HepG2 (cell line): Measurements from ENCODE around the gene RBBP8NL. TPM values are rescaled to one million over a fixed set of nuclear protein-coding genes. Genes with fewer than 3 reads are reported as not detected.

Experiments
- AHR ChIP-seq: IDR thresholded peaks from 2 replicates; pipeline ENCODE4 v1.6.1; 2018; ENCODE audit warnings: missing genetic modification reagents, missing compliant biosample characterization
- DR1 ChIP-seq: sonication (generic); formaldehyde crosslinking; IDR thresholded peaks from 2 replicates; pipeline ENCODE4 v1.8.0; 2021; ENCODE audit warnings: mild to moderate bottlenecking, missing genetic modification reagents, inconsistent platforms
- FUBP1 ChIP-seq: sonication (generic); formaldehyde crosslinking; IDR thresholded peaks from 2 replicates; pipeline ENCODE4 v1.5.1; 2020; ENCODE audit warnings: missing genetic modification reagents, mild to moderate bottlenecking, borderline replicate concordance
- KMT2B ChIP-seq: IDR thresholded peaks from 2 replicates; pipeline ENCODE4 v1.6.1; 2016; ENCODE audit warnings: missing genetic modification reagents, missing compliant biosample characterization
- SNAPC4 ChIP-seq: sonication (generic); formaldehyde crosslinking; IDR thresholded peaks from 2 replicates; pipeline ENCODE4 v1.4.0; 2020; ENCODE audit warnings: mild to moderate bottlenecking, missing genetic modification reagents
- ZBTB3 ChIP-seq: sonication (generic); formaldehyde crosslinking; IDR thresholded peaks from 2 replicates; pipeline ENCODE4 v1.4.0; 2020; ENCODE audit warnings: low read depth, mild to moderate bottlenecking, moderate library complexity, missing genetic modification reagents, borderline replicate concordance
- ZBTB38 ChIP-seq: sonication (generic); formaldehyde crosslinking; IDR thresholded peaks from 2 replicates; pipeline ENCODE4 v1.5.1; 2020; ENCODE audit warnings: mild to moderate bottlenecking, missing genetic modification reagents
- ZFY ChIP-seq: sonication (generic); formaldehyde crosslinking; IDR thresholded peaks from 2 replicates; pipeline ENCODE4 v1.4.0; 2020; ENCODE audit warnings: missing genetic modification reagents
- ZKSCAN8 ChIP-seq: IDR thresholded peaks from 2 replicates; pipeline ENCODE4 v1.6.1; 2016; ENCODE audit warnings: borderline replicate concordance, missing genetic modification reagents, missing compliant biosample characterization
- ZNF142 ChIP-seq: sonication (generic); formaldehyde crosslinking; IDR thresholded peaks from 2 replicates; pipeline ENCODE4 v1.4.0; 2020; ENCODE audit warnings: missing genetic modification reagents
- ZNF431 ChIP-seq: sonication (generic); formaldehyde crosslinking; IDR thresholded peaks from 2 replicates; pipeline ENCODE4 v1.9.0; 2022; ENCODE audit warnings: missing genetic modification reagents, low read depth, mild to moderate bottlenecking, borderline replicate concordance
- ZNF446 ChIP-seq: sonication (generic); formaldehyde crosslinking; IDR thresholded peaks from 2 replicates; pipeline ENCODE4 v1.5.0; 2020; ENCODE audit warnings: mild to moderate bottlenecking, missing genetic modification reagents
- ZNF614 ChIP-seq: IDR thresholded peaks from 2 replicates; pipeline ENCODE4 v1.6.1; 2018; ENCODE audit warnings: missing biosample characterization, missing genetic modification reagents, inconsistent platforms, borderline replicate concordance
- ZNF724P ChIP-seq: sonication (generic); formaldehyde crosslinking; IDR thresholded peaks from 2 replicates; pipeline ENCODE4 v1.8.0; 2022; ENCODE audit warnings: missing genetic modification reagents, borderline replicate concordance
- ZNF775 ChIP-seq: sonication (generic); formaldehyde crosslinking; IDR thresholded peaks from 2 replicates; pipeline ENCODE4 v1.4.0; 2020; ENCODE audit warnings: missing genetic modification reagents, mild to moderate bottlenecking, moderate library complexity, borderline replicate concordance
- ZNF782 ChIP-seq: sonication (generic); formaldehyde crosslinking; IDR thresholded peaks from 2 replicates; pipeline ENCODE4 v1.4.0; 2020; ENCODE audit warnings: missing genetic modification reagents, mild to moderate bottlenecking, borderline replicate concordance
- polyA plus RNA-seq, 8 experiments: library from polyadenylated mRNA; depleted of rRNA in 3 of 8; stranded (reverse) in 7 of 8; unstranded in 1 of 8; fragments of >200 nt; fragmentation: Illumina TruSeq in 4 of 8; extraction: Trizol in 4 of 8; gene quantifications; 2 replicates each; pipeline versions ENCODE4 v1.2.1 to v1.2.3, GENCODE V29; 2011 to 2016; ENCODE audit warnings: low read depth in 4 of 8, missing spikeins in 1 of 8, mixed read lengths in 1 of 8; ENCODE audit not compliant: insufficient read depth in 1 of 8
- total RNA-seq, 5 experiments: library from RNA; depleted of rRNA; stranded (reverse); fragments of >200 nt; fragmentation: Illumina TruSeq; extraction: Trizol; gene quantifications; 2 replicates each; pipeline ENCODE4 v1.2.3, GENCODE V29; 2016; ENCODE audit warnings: low read depth in 1 of 5

Gene RBBP8NL
- total and polyA plus RNA-seq, 2 of the 13 experiments (the other 11 are each of a cell fraction or from before 2014, with no cell fraction given), result 0.69 to 0.86 TPM

GRCh38 chr20:62411479-62412193 lies 15.7 kb downstream of the RBBP8NL start (continued):
- TF ChIP-seq ZNF142 (CRISPR knock-in tag), result no peak
- TF ChIP-seq AHR (CRISPR knock-in tag), result no peak
- TF ChIP-seq ZBTB38 (CRISPR knock-in tag), result no peak
- TF ChIP-seq ZBTB3 (CRISPR knock-in tag), result no peak
- TF ChIP-seq SNAPC4 (CRISPR knock-in tag), result no peak
- no peak for TF ChIP-seq ZNF775 (CRISPR knock-in tag)
- TF ChIP-seq ZNF782, result no peak
- peak; percentile 58; the same call in 1 of the 2 replicates for TF ChIP-seq ZKSCAN8 (CRISPR knock-in tag)
- no peak for TF ChIP-seq DR1 (CRISPR knock-in tag)
- TF ChIP-seq ZFY (CRISPR knock-in tag), result peak; percentile 74
- peak; percentile 69; the same call in 1 of the 2 replicates for TF ChIP-seq ZNF614 (CRISPR knock-in tag)
- TF ChIP-seq ZNF724P (CRISPR knock-in tag), result 0 out of 2 replicates have a peak, but pooled peaks have one; percentile 1
- TF ChIP-seq ZNF446, result no peak
- no peak; the same call in 1 of the 2 replicates for TF ChIP-seq FUBP1
- TF ChIP-seq ZNF431 (CRISPR knock-in tag), result peak; percentile 33; the same call in 1 of the 2 replicates
- no peak; the same call in 1 of the 2 replicates for TF ChIP-seq KMT2B (CRISPR knock-in tag)
